Measurements from ENCODE around the gene WDR83.

WDR83 gene

DNA sequence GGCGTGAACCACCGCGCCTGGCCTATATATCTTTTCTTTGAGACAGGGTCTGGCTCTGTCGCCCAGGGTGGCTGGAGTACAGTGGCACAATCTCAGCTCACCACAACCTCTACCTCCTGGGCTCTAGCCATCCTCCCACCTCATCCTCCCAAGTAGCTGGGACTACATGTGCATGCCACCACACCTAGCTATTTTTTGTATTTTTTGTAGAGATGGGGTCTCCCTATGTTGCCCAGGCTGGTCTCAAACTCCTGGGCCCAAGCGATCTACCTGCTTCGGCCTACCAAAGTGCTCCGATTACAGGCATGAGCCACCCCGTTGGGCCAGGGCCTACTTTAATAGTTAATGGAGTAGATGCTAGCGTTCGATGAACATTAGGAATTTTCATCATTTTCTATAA is 53.7 kb downstream of the WDR83 start:
- no peak for DNase-seq

DNA sequence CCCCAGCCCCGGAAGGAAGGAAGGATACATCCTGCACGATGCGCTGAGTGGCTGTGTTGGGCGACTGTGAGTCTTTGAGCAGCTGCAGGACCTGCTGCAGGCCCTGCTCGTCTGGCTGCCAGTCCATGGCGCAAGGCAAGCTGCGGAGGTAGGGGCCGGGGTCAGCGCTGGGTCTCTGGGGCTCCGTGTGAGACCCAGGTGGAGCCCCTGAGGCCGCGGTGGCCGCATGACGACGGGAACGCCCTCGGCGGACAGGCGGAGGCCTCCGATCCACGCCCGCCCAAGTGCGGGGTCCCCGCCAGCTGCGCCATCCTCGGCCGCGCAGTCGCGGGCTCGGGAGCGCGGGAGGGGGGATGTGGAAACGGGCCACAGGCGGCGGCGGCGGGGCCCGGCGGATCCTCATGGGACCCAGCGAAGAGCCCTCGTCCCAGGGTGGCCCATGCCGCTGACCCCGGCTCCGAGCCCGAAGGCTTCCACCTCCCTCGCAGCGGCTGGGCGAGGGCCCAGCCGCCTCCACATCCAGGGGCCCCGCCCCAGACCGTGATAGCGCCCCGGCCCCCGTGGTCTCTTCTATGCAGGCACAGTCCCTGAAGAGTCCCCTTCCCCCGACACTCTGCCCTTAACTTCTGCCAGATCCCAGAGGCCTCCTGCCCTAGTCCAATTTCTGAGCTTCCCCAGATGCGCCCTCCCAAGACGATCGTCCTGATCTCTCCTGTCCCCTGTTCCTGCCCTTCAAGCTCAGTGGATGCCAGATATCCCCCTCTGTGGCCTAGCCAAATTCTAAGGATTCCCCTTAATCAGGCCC is 54.4 kb downstream of the WDR83 start:
- no peak for DNase-seq

DNA sequence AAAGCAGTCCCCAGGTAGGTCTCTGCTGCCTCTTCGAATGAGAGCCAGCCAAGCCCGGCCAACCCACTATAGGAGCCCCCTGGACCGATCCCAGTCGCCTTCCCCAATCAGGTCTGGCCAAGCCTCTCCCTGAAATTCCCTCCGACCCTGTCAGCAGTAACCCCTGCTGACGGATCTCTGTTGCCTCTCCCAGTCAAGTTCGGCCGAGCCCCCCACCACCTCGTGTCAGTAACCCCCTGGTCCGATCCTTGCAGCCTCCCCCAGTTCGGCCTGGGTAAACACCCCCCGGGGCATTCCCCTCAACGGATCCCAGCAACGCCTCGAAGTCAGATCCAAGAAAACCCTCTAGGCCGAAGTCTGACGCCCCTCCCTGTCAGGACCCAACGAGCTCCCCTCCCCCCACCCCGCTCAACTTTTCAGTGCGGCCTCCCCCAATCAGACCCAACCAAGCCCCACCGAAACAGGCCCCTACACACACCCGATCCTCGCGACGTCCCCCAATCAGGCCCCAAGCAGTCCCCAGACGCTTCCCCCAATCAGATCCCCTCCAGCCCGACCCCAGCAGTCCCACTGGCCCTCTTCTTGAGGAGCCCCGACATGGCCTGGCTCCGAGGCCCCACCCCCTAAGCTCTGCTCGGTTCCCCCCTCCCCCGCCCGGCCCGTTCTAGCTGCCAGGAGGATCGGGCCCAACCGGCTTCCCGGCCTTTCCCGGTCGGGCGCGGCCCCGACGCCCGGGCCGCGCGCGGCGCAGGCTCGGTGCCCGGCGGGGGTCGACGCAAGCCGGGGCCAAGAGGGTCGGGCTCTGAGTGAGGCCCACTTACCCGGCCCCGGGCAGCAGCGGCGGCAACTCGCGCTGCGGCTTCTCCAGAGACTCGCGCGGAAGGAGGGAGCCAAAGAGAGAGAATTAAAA is 55.3 kb downstream of the WDR83 start:
- peak; percentile 52 for DNase-seq

DNA sequence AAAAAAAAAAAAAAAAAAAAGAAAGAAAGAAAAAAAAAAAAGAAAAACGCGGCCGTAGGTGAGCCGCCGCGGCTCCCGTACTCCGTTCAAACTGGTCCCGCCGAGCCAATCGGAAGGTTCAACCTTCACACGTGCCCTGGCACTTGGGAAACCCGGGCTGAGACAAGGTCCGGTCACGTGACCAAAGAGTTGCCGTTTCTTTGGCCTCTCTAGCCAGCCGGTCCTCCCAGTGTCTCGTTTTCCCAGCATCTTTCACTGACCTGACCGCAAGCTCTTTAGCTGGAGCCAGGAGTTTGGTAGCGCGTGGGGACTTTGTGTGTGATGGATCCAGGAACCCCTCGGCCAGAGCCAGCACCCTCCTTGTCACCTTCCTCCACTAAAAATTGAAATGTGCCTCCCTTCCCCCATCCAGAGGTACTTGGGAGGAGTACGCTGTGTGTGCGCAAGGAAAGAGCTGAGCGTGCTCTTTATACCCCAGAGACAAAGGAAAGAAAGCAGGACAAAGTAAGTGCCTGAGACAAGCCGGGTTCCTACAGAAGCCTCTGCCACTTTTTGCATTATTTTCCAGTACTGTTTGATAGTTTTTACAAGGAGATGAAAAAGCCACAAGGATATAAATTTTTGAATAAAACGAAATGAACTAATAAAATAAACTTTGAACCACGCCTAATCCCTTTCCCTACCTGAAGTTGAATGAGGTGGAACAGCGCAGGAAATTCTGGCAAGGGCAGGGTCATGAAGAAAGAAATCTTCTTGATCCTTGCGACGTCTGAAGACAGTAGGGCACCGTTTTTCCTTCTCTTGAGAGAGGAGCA is 56.2 kb downstream of the WDR83 start:
- peak; percentile 90 for DNase-seq

DNA sequence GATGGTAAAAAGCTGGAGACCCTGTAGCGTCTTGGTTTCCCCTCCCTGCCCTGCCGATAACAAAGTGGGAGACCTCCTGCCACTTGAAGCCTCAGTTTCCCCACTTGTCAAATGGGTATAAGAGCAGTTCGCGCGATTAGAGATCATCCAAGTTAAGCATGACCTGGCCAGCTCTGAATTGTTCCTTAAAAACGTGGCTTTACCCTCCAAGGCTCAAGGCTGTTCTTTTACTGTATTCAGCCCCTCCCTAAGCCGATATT is 56.7 kb downstream of the WDR83 start:
- no peak for DNase-seq

DNA sequence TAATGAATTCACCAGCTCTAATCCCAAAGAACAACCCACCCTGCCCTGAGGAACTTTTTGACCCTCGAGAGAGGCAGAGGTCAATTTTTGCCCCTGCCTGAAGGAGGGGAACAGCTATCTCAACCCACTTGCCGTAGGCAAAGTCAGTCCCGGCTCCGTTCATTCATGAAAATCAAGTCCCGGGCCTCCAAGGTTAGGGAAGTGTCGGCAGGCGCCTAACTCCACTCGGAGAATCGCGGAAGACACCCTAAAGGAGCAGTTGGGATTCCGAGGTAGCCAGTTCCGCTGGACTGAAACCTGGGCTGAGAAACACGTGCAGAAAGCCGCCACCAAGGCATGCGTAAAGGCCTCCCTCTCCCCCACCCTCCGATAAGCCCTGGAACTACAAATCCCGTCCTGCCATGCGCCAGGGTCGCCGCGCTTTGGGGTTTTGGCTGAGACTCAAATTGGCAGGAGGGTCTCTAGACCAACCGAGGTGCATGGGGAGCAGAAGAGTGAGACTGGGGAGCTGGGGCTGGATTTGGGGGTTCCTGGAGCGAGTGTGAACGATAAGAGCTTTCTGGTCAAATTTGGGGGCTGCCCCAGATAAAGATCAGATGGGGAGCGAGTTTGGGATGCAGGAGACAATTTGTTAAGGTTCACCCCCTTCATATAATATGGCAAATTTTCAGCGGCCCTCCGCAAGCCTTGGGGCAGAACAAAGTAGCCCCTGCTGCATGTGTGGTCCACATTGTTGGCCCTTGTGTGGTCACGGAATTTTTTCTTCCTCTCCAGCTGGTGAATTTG is 57.2 kb downstream of the WDR83 start, which contains the start of gene TNPO2:
Gene TNPO2, minus strand, starts transcription at position 292 of the 786 bp plus-strand sequence. CDS start 2,955 bp downstream, outside the sequence.
- DNase-seq, result peak; percentile 60
